Measurements from ENCODE around the gene LRRC1. TPM values are rescaled to one million over a fixed set of nuclear protein-coding genes. Genes with fewer than 3 reads are reported as not detected.
A peak's percentile ranks its signal among the peaks of the same experiment; 100 is the strongest.

LRRC1 gene
- total and polyA plus RNA-seq, 2 of the 13 experiments (the other 11 are each of a cell fraction or from before 2014, with no cell fraction given), result 15.6 to 27.7 TPM

GRCh38 chr6:53793318-53794136, 1.3 kb upstream of the LRRC1 start (continued):
- TF ChIP-seq ZBTB39 (CRISPR knock-in tag; IDR thresholded peaks at IDR 0.05) (no peak), SYNCRIP (IDR thresholded peaks at IDR 0.05; ENCODE audit: insufficient read depth, low read depth, low read length) (no peak), ZNF629 (CRISPR knock-in tag; conservative IDR thresholded peaks at IDR 0.05) (peak; percentile 30; the same call in 1 of the 2 replicates), HDAC2 (CRISPR knock-in tag; IDR thresholded peaks at IDR 0.05) (peak; percentile 66), RCOR2 (CRISPR knock-in tag; IDR thresholded peaks at IDR 0.05) (peak; percentile 65; the same call in 1 of the 2 replicates), ZNF547 (CRISPR knock-in tag; IDR thresholded peaks at IDR 0.05) (peak; percentile 27; the same call in 1 of the 2 replicates), NFYC (CRISPR knock-in tag; IDR thresholded peaks at IDR 0.05) (no peak), MIXL1 (CRISPR knock-in tag; IDR thresholded peaks at IDR 0.05) (peak; percentile 63; the same call in 1 of the 2 replicates), REPIN1 (CRISPR knock-in tag; IDR thresholded peaks at IDR 0.05; ENCODE audit: borderline replicate concordance, low read depth) (no peak), ZBTB40 (IDR thresholded peaks at IDR 0.05) (no peak), ZBTB40 (CRISPR knock-in tag; IDR thresholded peaks at IDR 0.05) (no peak; the same call in 1 of the 2 replicates), ZSCAN25 (CRISPR knock-in tag; IDR thresholded peaks at IDR 0.05) (no peak), ZNF710 (CRISPR knock-in tag; IDR thresholded peaks at IDR 0.05; ENCODE audit: borderline replicate concordance) (peak; percentile 57; the same call in 1 of the 2 replicates), ZNF430 (CRISPR knock-in tag; IDR thresholded peaks at IDR 0.05) (peak; percentile 70; the same call in 1 of the 2 replicates), YEATS4 (CRISPR knock-in tag; IDR thresholded peaks at IDR 0.05; ENCODE audit: borderline replicate concordance) (peak; percentile 67; the same call in 1 of the 2 replicates), DNMT3B (CRISPR knock-in tag; conservative IDR thresholded peaks at IDR 0.05) (0 out of 2 replicates have a peak, but pooled peaks have one; percentile 45), SIN3B (IDR thresholded peaks at IDR 0.05; ENCODE audit: low read length) (no peak)

Data from HepG2 (cell line).